Measurements from ENCODE around the gene SAE1. TPM values are rescaled to one million over a fixed set of nuclear protein-coding genes. Genes with fewer than 3 reads are reported as not detected.
A peak's percentile ranks its signal among the peaks of the same experiment; 100 is the strongest.

Gene SAE1
- total RNA-seq, 1 experiment from 2014 or later, result 140 TPM

DNA sequence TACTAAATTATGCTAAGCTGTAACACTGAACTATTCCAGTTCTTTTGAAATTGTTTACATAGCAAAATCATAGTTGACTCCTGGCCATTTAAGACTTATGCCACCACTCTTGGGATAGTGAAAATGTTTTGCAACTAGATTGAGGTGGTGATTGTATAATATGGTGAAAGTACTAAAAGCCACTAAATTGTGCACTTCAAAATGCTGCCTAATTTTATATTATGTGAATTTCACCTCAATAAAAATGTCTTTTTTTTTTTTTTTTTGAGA lies 5.0 kb upstream of the SAE1 start:
- CTCF ChIA-PET, result interaction anchor here (0.6 kb wide), 3 partner anchors 46 to 1670 kb away, joined by 3 to 4 read pairs (median 3); no protein-coding TSS in a partner anchor
- in situ Hi-C loops (cut with HindIII; ENCODE audit: low pct_unique_long_range_greater_than_20kb, low sequenced_read_pairs), result no loop called here

DNA sequence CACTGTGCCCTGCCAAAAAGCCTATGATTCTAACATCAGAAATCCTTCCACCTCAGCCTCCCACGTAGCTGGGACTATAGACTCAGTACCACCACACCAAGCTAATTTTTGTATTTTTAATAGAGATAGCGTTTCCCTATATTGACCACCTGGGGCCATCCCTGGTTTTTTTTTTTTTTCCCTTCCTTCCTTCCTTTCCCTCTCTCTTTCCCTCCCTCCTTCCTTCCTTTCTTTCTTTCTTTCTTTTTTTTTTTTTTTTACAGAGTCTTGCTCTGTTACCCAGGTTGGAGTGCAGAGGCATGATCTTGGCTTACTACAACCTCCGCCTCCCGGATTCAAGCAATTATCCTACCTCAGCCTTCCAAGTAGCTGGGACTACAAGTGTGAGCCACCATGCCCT lies 1.1 kb upstream of the SAE1 start:
- ChIA-PET CTCF (no interaction called here), POLR2A (no interaction called here)
- Histone ChIP-seq H3K4me1 (ENCODE audit: control insufficient read depth, insufficient read depth, low read length) (peaks cover 20% of the 10 kb centered on the region), H3K4me3 (ENCODE audit: low read depth in 2 of 2, low read length in 2 of 2) (no peak overlapping the region), H3K9me3 (ENCODE audit: control insufficient read depth, insufficient read depth, low read depth, low read length) (no peaks in the 10 kb centered on the region), H3K27ac (ENCODE audit: low read length) (peak overlapping the region; percentile 90), H3K36me3 (ENCODE audit: control insufficient read depth, insufficient read depth, low read length) (peaks cover 2% of the 10 kb centered on the region; the same call in 1 of the 2 replicates), H3K27me3 (ENCODE audit: control insufficient read depth, insufficient read depth, low read length) (no peaks in the 10 kb centered on the region)
- intact Hi-C loops (cut with micrococcal nuclease; ENCODE audit: unreplicated experiment) (no loop called here), in situ Hi-C loops (cut with HindIII; ENCODE audit: low pct_unique_long_range_greater_than_20kb, low sequenced_read_pairs) (no loop called here)
- no peak for ATAC-seq
- no peak for TF ChIP-seq SIN3A (IDR thresholded peaks at IDR 0.05; ENCODE audit: borderline replicate concordance, insufficient read depth, low read depth, low read length)
- DNase-seq (ENCODE audit: low read depth, low spot score), result no peak
- BruUV-seq (replicated peaks), result no TSS peak

More for the DNA sequence above, 5.0 kb upstream of the SAE1 start:
- no peak for TF ChIP-seq POLR2AphosphoS5 (IDR thresholded peaks at IDR 0.05; ENCODE audit: low read depth, low read length)
- TF ChIP-seq REST (IDR thresholded peaks at IDR 0.05; ENCODE audit: insufficient read depth in 1 of 2, low read depth in 2 of 2, low read length in 1 of 2), result no peak
- POLR2A ChIA-PET, result interaction anchor here (0.6 to 0.7 kb wide), 2 partner anchors 44 to 102 kb away, joined by 3 to 5 read pairs; no protein-coding TSS in a partner anchor
- no TSS peak for BruUV-seq (replicated peaks)
- no peaks in the 10 kb centered on the region for H3K27me3 ChIP-seq (ENCODE audit: control insufficient read depth, insufficient read depth, low read length)
- DNase-seq (ENCODE audit: low read depth, low spot score) (no peak), ATAC-seq (no peak)
- H3K4me1 ChIP-seq (ENCODE audit: control insufficient read depth, insufficient read depth, low read length), result peaks cover 19% of the 10 kb centered on the region
- no peak overlapping the region for H3K27ac ChIP-seq (ENCODE audit: low read length)
- H3K36me3 ChIP-seq (ENCODE audit: control insufficient read depth, insufficient read depth, low read length), result no peaks in the 10 kb centered on the region
- intact Hi-C loops (cut with micrococcal nuclease; ENCODE audit: unreplicated experiment), result no loop called here
- no peaks in the 10 kb centered on the region for H3K9me3 ChIP-seq (ENCODE audit: control insufficient read depth, insufficient read depth, low read depth, low read length)
- H3K4me3 ChIP-seq (ENCODE audit: low read depth in 2 of 2, low read length in 2 of 2), result no peak overlapping the region

DNA sequence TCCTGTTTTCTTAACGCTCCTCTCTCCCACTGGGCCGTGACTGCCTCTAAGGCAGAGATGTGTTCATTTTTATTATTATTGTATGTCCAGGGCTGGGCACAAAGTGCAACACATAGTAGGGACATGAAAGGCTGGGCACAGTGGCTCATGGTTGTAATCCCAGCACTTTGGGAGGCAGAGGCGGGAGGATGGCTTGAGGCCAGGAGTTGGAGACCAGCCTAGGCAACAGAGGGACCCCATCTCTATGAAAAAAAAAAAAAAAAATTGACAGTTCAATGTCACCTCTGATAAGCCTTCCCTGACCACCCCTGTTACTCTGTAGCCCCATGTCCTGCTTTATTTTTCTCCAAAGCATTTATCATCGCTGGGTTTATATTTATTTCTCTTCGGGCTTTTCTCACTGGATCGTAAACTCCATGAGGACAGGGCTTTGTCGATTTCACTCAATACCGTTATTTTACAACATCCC lies 481 bp upstream of the SAE1 start:
- H3K36me3 ChIP-seq (ENCODE audit: control insufficient read depth, insufficient read depth, low read length), result peaks cover 2% of the 10 kb centered on the region; the same call in 1 of the 2 replicates
- no peak for ATAC-seq
- no peaks in the 10 kb centered on the region for H3K9me3 ChIP-seq (ENCODE audit: control insufficient read depth, insufficient read depth, low read depth, low read length)
- no peak for DNase-seq (ENCODE audit: low read depth, low spot score)
- H3K4me3 ChIP-seq (ENCODE audit: low read depth in 2 of 2, low read length in 2 of 2), result peak overlapping the region; percentile 76 to 93
- peaks cover 22% of the 10 kb centered on the region for H3K4me1 ChIP-seq (ENCODE audit: control insufficient read depth, insufficient read depth, low read length)
- BruUV-seq (replicated peaks), result no TSS peak
- H3K27me3 ChIP-seq (ENCODE audit: control insufficient read depth, insufficient read depth, low read length), result no peaks in the 10 kb centered on the region
- no peak for TF ChIP-seq REST (IDR thresholded peaks at IDR 0.05; ENCODE audit: insufficient read depth in 1 of 2, low read depth in 2 of 2, low read length in 1 of 2)
- TF ChIP-seq SIN3A (IDR thresholded peaks at IDR 0.05; ENCODE audit: borderline replicate concordance, insufficient read depth, low read depth, low read length), result no peak
- no peak for TF ChIP-seq POLR2AphosphoS5 (IDR thresholded peaks at IDR 0.05; ENCODE audit: low read depth, low read length)
- no peak for TF ChIP-seq TCF7L2 (IDR thresholded peaks at IDR 0.05; ENCODE audit: low read depth, low read length)
- TF ChIP-seq, protein P1, sequence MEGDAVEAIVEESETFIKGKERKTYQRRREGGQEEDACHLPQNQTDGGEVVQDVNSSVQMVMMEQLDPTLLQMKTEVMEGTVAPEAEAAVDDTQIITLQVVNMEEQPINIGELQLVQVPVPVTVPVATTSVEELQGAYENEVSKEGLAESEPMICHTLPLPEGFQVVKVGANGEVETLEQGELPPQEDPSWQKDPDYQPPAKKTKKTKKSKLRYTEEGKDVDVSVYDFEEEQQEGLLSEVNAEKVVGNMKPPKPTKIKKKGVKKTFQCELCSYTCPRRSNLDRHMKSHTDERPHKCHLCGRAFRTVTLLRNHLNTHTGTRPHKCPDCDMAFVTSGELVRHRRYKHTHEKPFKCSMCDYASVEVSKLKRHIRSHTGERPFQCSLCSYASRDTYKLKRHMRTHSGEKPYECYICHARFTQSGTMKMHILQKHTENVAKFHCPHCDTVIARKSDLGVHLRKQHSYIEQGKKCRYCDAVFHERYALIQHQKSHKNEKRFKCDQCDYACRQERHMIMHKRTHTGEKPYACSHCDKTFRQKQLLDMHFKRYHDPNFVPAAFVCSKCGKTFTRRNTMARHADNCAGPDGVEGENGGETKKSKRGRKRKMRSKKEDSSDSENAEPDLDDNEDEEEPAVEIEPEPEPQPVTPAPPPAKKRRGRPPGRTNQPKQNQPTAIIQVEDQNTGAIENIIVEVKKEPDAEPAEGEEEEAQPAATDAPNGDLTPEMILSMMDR (IDR thresholded peaks at IDR 0.05), result no peak
- CTCF ChIA-PET, result no interaction called here
- H3K27ac ChIP-seq (ENCODE audit: low read length), result peak overlapping the region; percentile 90
- intact Hi-C loops (cut with micrococcal nuclease; ENCODE audit: unreplicated experiment) (no loop called here), in situ Hi-C loops (cut with HindIII; ENCODE audit: low pct_unique_long_range_greater_than_20kb, low sequenced_read_pairs) (no loop called here)
- POLR2A ChIA-PET, result no interaction called here

Measured in Panc1 (cell line).